A549 (cell line): ENCODE data around the gene CLEC16A. TPM values are rescaled to one million over a fixed set of nuclear protein-coding genes. Genes with fewer than 3 reads are reported as not detected.
A peak's percentile ranks its signal among the peaks of the same experiment; 100 is the strongest.

ENCODE experiments used
- ATAC-seq, 2 experiments: fragments of 200-7000 bp in 1 of 2; fragments of >200 bp in 1 of 2; cut with Nextera tagmentation in 1 of 2; cut with Tn5 transposase in 1 of 2; 3 replicates each; pipeline versions ENCODE4 v1.8.0 to v1.9.1; 2018 to 2020; ENCODE audit warnings: mild to moderate bottlenecking in 1 of 2, moderate library complexity in 1 of 2
- CTCF ChIA-PET: fragments of 300-600 bp; sonication (Branson Sonifier 250); formaldehyde crosslinking; extraction: SDS; loops from one replicate; lab custom pipeline; 2021; ENCODE audit warnings: antibody characterized with exemption, inconsistent platforms; lab: Yijun Ruan, JAX
- POLR2A ChIA-PET: fragments of 350-600 bp; formaldehyde crosslinking; extraction: SDS; loops from one replicate; lab custom pipeline; 2021; ENCODE audit warnings: antibody characterized with exemption, inconsistent platforms; lab: Yijun Ruan, JAX
- DNase-seq, 2 experiments: peaks; one replicate each; pipeline versions ENCODE4 v3.0.0 to v3.0.0-alpha.2; 2011 to 2016; ENCODE audit warnings: low read depth in 1 of 2, low spot score in 1 of 2
- FAIRE-seq: peaks from 2 replicates; lab custom pipeline; 2011; peaks lifted over from hg19 to GRCh38; lab: Jason Lieb, UNC
- H3K27ac ChIP-seq, 2 experiments: fragments of >200 bp; sonication (Bioruptor Twin); formaldehyde crosslinking; 3 replicates each; pipeline ENCODE4 v1.5.1; 2016 to 2017
- H3K4me1 ChIP-seq: fragments of >200 bp; sonication (Bioruptor Twin); formaldehyde crosslinking; 3 replicates; pipeline ENCODE4 v1.6.1; 2016
- H3K4me2 ChIP-seq: fragments of >200 bp; sonication (Bioruptor Twin); formaldehyde crosslinking; 3 replicates; pipeline ENCODE4 v1.6.1; 2016
- H3K4me3 ChIP-seq: fragments of >200 bp; sonication (Bioruptor Twin); formaldehyde crosslinking; 3 replicates; pipeline ENCODE4 v1.5.1; 2016
- H3K9me3 ChIP-seq: fragments of >200 bp; sonication (Bioruptor Twin); formaldehyde crosslinking; 3 replicates; pipeline ENCODE4 v1.6.1; 2016
- BCL3 ChIP-seq: fragments of >200 bp; sonication (Bioruptor Twin); formaldehyde crosslinking; IDR thresholded peaks from 3 replicates; pipeline ENCODE4 v1.6.1; 2016
- BHLHE40 ChIP-seq: IDR thresholded peaks from 2 replicates; pipeline ENCODE4 v1.6.1; 2012; ENCODE audit warnings: low read depth, low read length, inconsistent platforms
- CBX2 ChIP-seq: fragments of 200-600 bp; sonication (generic); IDR thresholded peaks from 2 replicates; pipeline ENCODE4 v1.6.1; 2016; ENCODE audit warnings: low read depth, mild to moderate bottlenecking, borderline replicate concordance
- CEBPB ChIP-seq, 2 experiments: fragments of >200 bp in 1 of 2; sonication (Bioruptor Twin) in 1 of 2; formaldehyde crosslinking in 1 of 2; IDR thresholded peaks; 2 replicates each; pipeline ENCODE4 v1.6.1; 2012 to 2016
- ELK1 ChIP-seq: fragments of 150-350 bp; IDR thresholded peaks from 2 replicates; pipeline ENCODE4 v1.6.1; 2014; ENCODE audit warnings: low read depth, mild to moderate bottlenecking, low read length
- FOSB ChIP-seq: fragments of 250-450 bp; sonication (Bioruptor Pico); IDR thresholded peaks from 2 replicates; pipeline ENCODE4 v1.5.0; 2020; ENCODE audit warnings: mild to moderate bottlenecking, moderate library complexity
- GATA3 ChIP-seq: IDR thresholded peaks from 2 replicates; pipeline ENCODE4 v1.6.1; 2012; ENCODE audit warnings: borderline replicate concordance
- HOXB13 ChIP-seq: fragments of 250-450 bp; sonication (Bioruptor Pico); IDR thresholded peaks from 2 replicates; pipeline ENCODE4 v1.5.0; 2020; ENCODE audit warnings: low read depth, mild to moderate bottlenecking, moderate library complexity
- JUNB ChIP-seq: fragments of >200 bp; sonication (Bioruptor Twin); formaldehyde crosslinking; IDR thresholded peaks from 2 replicates; pipeline ENCODE4 v1.6.1; 2016
- KDM5A ChIP-seq: fragments of 200-600 bp; sonication (generic); IDR thresholded peaks from 2 replicates; pipeline ENCODE4 v1.6.1; 2016; ENCODE audit warnings: antibody characterized with exemption, mild to moderate bottlenecking
- MAZ ChIP-seq: fragments of 150-350 bp; IDR thresholded peaks from 2 replicates; pipeline ENCODE4 v1.6.1; 2014; ENCODE audit warnings: antibody characterized with exemption, low read depth, low read length, borderline replicate concordance
- PHF8 ChIP-seq: fragments of 200-600 bp; sonication (generic); IDR thresholded peaks from 2 replicates; pipeline ENCODE4 v1.6.1; 2016; ENCODE audit warnings: low read depth, mild to moderate bottlenecking, antibody characterized with exemption, moderate library complexity, borderline replicate concordance
- RAD21 ChIP-seq, 2 experiments: fragments of >200 bp in 1 of 2; sonication (Bioruptor Twin) in 1 of 2; formaldehyde crosslinking in 1 of 2; IDR thresholded peaks in 1 of 2; conservative IDR thresholded peaks in 1 of 2; 2 replicates in 1 of 2; 3 replicates in 1 of 2; pipeline ENCODE4 v1.6.1; 2012 to 2018; ENCODE audit warnings: inconsistent platforms in 1 of 2
- RFX5 ChIP-seq: fragments of 450-650 bp; IDR thresholded peaks from 2 replicates; pipeline ENCODE4 v1.7.1; 2014; ENCODE audit warnings: antibody characterized with exemption, mild to moderate bottlenecking, moderate library complexity
- RNF2 ChIP-seq: fragments of 200-600 bp; sonication (generic); IDR thresholded peaks from 2 replicates; pipeline ENCODE4 v1.6.1; 2016; ENCODE audit warnings: low read depth, mild to moderate bottlenecking, antibody characterized with exemption, moderate library complexity, borderline replicate concordance
- SMC3 ChIP-seq: fragments of >200 bp; sonication (Bioruptor Twin); formaldehyde crosslinking; IDR thresholded peaks from 3 replicates; pipeline ENCODE4 v1.6.1; 2018; ENCODE audit warnings: inconsistent platforms
- USF2 ChIP-seq: fragments of 450-650 bp; IDR thresholded peaks from 2 replicates; pipeline ENCODE4 v1.6.1; 2014; ENCODE audit warnings: antibody characterized with exemption
- ZNF302 ChIP-seq: fragments of 250-450 bp; sonication (Bioruptor Pico); IDR thresholded peaks from 2 replicates; pipeline ENCODE4 v1.9.0; 2021; ENCODE audit warnings: inconsistent platforms, mild to moderate bottlenecking, moderate library complexity
- WGBS: methylation state at CpG from one replicate; pipeline ENCODE4 v1.1.6; 2017; ENCODE audit errors: missing lambda C conversion rate; 5-methylcytosine and 5-hydroxymethylcytosine counted together
- polyA plus RNA-seq, 4 experiments: library from polyadenylated mRNA; depleted of rRNA in 3 of 4; stranded (reverse); fragments of >200 nt; fragmentation: RNase III in 1 of 4; extraction: RNeasy Plus Mini Kit Qiagen cat#74134 plus additional on column Dnase treatment in 1 of 4; gene quantifications; 2 replicates in 3 of 4; 3 replicates in 1 of 4; pipeline ENCODE4 v1.2.3, GENCODE V29; 2011 to 2017
- TF ChIP-seq, protein P1 (sequence below): IDR thresholded peaks from 2 replicates; pipeline ENCODE4 v1.6.1; 2012

Gene CLEC16A
- polyA plus RNA-seq, 2 of the 4 experiments (the other 2 are of a cell fraction): 8.3 to 10.4 TPM

- DNase-seq: no peak
- H3K27ac ChIP-seq: no peak overlapping the region
- ChIA-PET CTCF (interaction anchor here (0.8 to 12.2 kb wide), 3 partner anchors 18 to 1121 kb away, joined by 3 to 284 read pairs (median 33); partner anchors contain the start of gene SOCS1), POLR2A (no interaction called here)
- WGBS: 89% methylated on average over 10 of the region's 10 CpGs
- no peaks in the 10 kb centered on the region for H3K9me3 ChIP-seq
- no peak overlapping the region for H3K4me2 ChIP-seq
- no peak overlapping the region for H3K4me3 ChIP-seq
- TF ChIP-seq RFX5: no peak
- TF ChIP-seq JUNB: no peak
- no peak for TF ChIP-seq FOSB (CRISPR knock-in tag)
- no peak for TF ChIP-seq RNF2
- no peak for TF ChIP-seq USF2
- TF ChIP-seq PHF8: no peak
- TF ChIP-seq CBX2: no peak
- no peak for TF ChIP-seq BCL3
- no peak for TF ChIP-seq SMC3
- no peak for TF ChIP-seq ZNF302 (CRISPR knock-in tag)
- TF ChIP-seq HOXB13 (CRISPR knock-in tag): no peak
- no peak for TF ChIP-seq BHLHE40
- TF ChIP-seq KDM5A: no peak
- peaks cover 25% of the 10 kb centered on the region; the same call in 2 of the 3 replicates for H3K4me1 ChIP-seq
- ATAC-seq: no peak
- FAIRE-seq: no peak
These were observed 2.9 kb downstream of the CLEC16A start for GRCh38 chr16:10947211-10947787.

DNA sequence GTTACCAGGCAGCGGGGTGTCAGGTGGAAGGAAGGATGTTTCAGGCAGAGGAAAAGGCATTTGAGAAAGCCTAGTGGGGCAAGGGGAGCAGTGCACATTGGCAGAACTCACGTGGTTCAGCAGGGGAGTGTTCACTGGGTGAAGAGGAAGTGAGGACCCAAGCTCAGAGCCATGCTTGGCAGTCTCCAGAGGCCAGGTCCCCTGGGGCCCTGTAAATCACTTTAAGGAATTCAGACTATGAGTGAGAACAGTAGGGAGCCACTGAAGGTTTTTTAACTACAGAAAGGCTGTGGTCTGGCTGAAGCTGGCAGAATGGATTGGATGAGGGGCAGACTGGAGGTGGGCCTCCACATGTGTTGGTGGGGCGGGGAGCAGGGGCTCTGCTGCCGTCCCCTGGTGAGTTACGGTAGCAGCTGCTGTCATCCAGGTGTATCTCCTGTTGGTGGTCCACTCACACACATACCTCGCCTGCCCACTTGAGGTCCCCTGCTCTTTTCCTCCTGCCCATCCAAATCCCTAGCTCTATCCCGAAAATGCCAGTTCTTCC lies 5.1 kb downstream of the CLEC16A start:
- Histone ChIP-seq H3K4me2 (no peak overlapping the region), H3K4me3 (no peak overlapping the region), H3K9me3 (no peaks in the 10 kb centered on the region), H3K27ac (no peak overlapping the region), H3K4me1 (peaks cover 21% of the 10 kb centered on the region; the same call in 2 of the 3 replicates)
- WGBS: 76% methylated on average over 7 of the region's 7 CpGs
- DNase-seq (peak in 1 of 2 experiments; percentile 42), ATAC-seq (peak; percentile 24 to 65; a peak in 3 of 6 replicates), FAIRE-seq (no peak)
- TF ChIP-seq, protein P1, sequence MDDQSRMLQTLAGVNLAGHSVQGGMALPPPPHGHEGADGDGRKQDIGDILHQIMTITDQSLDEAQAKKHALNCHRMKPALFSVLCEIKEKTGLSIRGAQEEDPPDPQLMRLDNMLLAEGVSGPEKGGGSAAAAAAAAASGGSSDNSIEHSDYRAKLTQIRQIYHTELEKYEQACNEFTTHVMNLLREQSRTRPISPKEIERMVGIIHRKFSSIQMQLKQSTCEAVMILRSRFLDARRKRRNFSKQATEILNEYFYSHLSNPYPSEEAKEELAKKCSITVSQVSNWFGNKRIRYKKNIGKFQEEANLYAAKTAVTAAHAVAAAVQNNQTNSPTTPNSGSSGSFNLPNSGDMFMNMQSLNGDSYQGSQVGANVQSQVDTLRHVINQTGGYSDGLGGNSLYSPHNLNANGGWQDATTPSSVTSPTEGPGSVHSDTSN: no peak
- TF ChIP-seq GATA3: no peak
- TF ChIP-seq ELK1: no peak
- no peak for TF ChIP-seq RAD21 (conservative IDR thresholded peaks at IDR 0.05 in 1 of 2, IDR thresholded peaks at IDR 0.05 in 1 of 2)
- TF ChIP-seq MAZ: no peak
- no peak for TF ChIP-seq CEBPB (IDR thresholded peaks at IDR 0.05)
- ChIA-PET CTCF (interaction anchor here (0.9 to 12.2 kb wide), 6 partner anchors 16 to 765 kb away, joined by 3 to 284 read pairs (median 8); partner anchors contain the start of gene SOCS1), POLR2A (no interaction called here)
